Femur (tissue), 1 donor: ENCODE measurements around the gene SMO.
"Not testable (repeated sequence)": the region's sequence is repeated elsewhere in the genome, so short reads cannot be mapped to it uniquely, and the experiment has no call there.

Source experiments
- DNase-seq: peaks from one replicate; pipeline ENCODE4 v3.0.0-alpha.2; 2017

The SMO gene

GRCh38 chr7:129240119-129240820 is 51.8 kb downstream of the SMO start:
- no peak for DNase-seq

- no peak for DNase-seq
Measured at GRCh38 chr7:129244220-129244619, 55.8 kb downstream of the SMO start.

GRCh38 chr7:129245533-129245932 is 57.1 kb downstream of the SMO start:
- DNase-seq = no peak

GRCh38 chr7:129247087-129247486 is 58.7 kb downstream of the SMO start:
- no peak for DNase-seq

GRCh38 chr7:129252128-129252527 is 63.7 kb downstream of the SMO start:
- no peak for DNase-seq

GRCh38 chr7:129252603-129253002 is 64.2 kb downstream of the SMO start:
- DNase-seq = not testable (repeated sequence)

GRCh38 chr7:129255800-129256199 is 67.4 kb downstream of the SMO start:
- no peak for DNase-seq

- no peak for DNase-seq
Measured at GRCh38 chr7:129256221-129256620, 67.8 kb downstream of the SMO start.

- no peak for DNase-seq
Measured at GRCh38 chr7:129257168-129257567, 68.7 kb downstream of the SMO start.

GRCh38 chr7:129258649-129259389 is 70.4 kb downstream of the SMO start:
- no peak for DNase-seq

- peak; percentile 63 for DNase-seq
Measured at GRCh38 chr7:129262324-129262723, 73.9 kb downstream of the SMO start.
